A673 (cell line): Measurements from ENCODE around the gene TMEM108. TPM values are rescaled to one million over a fixed set of nuclear protein-coding genes. Genes with fewer than 3 reads are reported as not detected.

ENCODE experiments used
- BruUV-seq: library from RNA; stranded (reverse); fragments of 400-500 nt; replicated peaks from 2 replicates; lab custom pipeline; 2021; lab: Mats Ljungman, UMichigan
- CTCF ChIA-PET: fragments of 300-600 bp; sonication (Branson Sonifier 250); formaldehyde crosslinking; loops from one replicate; lab custom pipeline; 2022; ENCODE audit warnings: antibody characterized with exemption; lab: Charles Lee
- POLR2A ChIA-PET: fragments of 300-600 bp; sonication (Branson Sonifier 250); formaldehyde crosslinking; loops from one replicate; lab custom pipeline; 2022; ENCODE audit warnings: antibody characterized with exemption; ENCODE audit not compliant: low non-redundant PET; lab: Charles Lee
- DNase-seq: peaks from one replicate; pipeline ENCODE4 v3.0.0-alpha.2; 2015; ENCODE audit warnings: low spot score
- H3K27ac ChIP-seq: fragments of 200-600 bp; sonication (generic); 2 replicates; pipeline ENCODE4 v1.5.1; 2016; ENCODE audit warnings: mixed run types, low read depth, mild to moderate bottlenecking, mixed read lengths, antibody characterized with exemption, low read length; ENCODE audit not compliant: poor library complexity, severe bottlenecking
- H3K27me3 ChIP-seq: fragments of 200-600 bp; sonication (generic); replicated peaks from 2 replicates; pipeline ENCODE4 v1.6.1; 2017; ENCODE audit warnings: mixed run types, low read depth, mild to moderate bottlenecking, mixed read lengths, antibody characterized with exemption, low read length; ENCODE audit not compliant: insufficient read depth, poor library complexity
- H3K36me3 ChIP-seq: fragments of 200-600 bp; sonication (generic); 2 replicates; pipeline ENCODE4 v1.6.1; 2016; ENCODE audit warnings: mixed run types, mild to moderate bottlenecking, mixed read lengths, antibody characterized with exemption, low read length; ENCODE audit not compliant: insufficient read depth, poor library complexity, severe bottlenecking
- H3K4me1 ChIP-seq: fragments of 200-600 bp; sonication (generic); 2 replicates; pipeline ENCODE4 v1.6.1; 2017; ENCODE audit warnings: mixed run types, mild to moderate bottlenecking, mixed read lengths, antibody characterized with exemption, low read length; ENCODE audit not compliant: insufficient read depth, poor library complexity, severe bottlenecking
- H3K4me3 ChIP-seq: fragments of 200-600 bp; sonication (generic); 2 replicates; pipeline ENCODE4 v1.5.1; 2016; ENCODE audit warnings: low read depth, mixed run types, mild to moderate bottlenecking, mixed read lengths, low read length; ENCODE audit not compliant: poor library complexity, severe bottlenecking
- H3K9me3 ChIP-seq: fragments of 200-600 bp; sonication (generic); 2 replicates; pipeline ENCODE4 v1.6.1; 2016; ENCODE audit warnings: mixed run types, low read depth, mild to moderate bottlenecking, mixed read lengths, antibody characterized with exemption, low read length; ENCODE audit not compliant: poor library complexity, severe bottlenecking
- EZH2 ChIP-seq: fragments of 200-600 bp; sonication (generic); IDR thresholded peaks from 2 replicates; pipeline ENCODE4 v1.6.1; 2017; ENCODE audit warnings: borderline replicate concordance, low read depth, mild to moderate bottlenecking, mixed read lengths, antibody characterized with exemption, low read length; ENCODE audit not compliant: poor library complexity, severe bottlenecking
- intact Hi-C: fragments of 100-400 bp; cut with micrococcal nuclease; formaldehyde crosslinking; loops from one replicate; pipeline ENCODE4 v1.10.0; 2022; ENCODE audit not compliant: unreplicated experiment
- total RNA-seq: library from RNA; stranded (reverse); gene quantifications from 2 replicates; pipeline ENCODE4 v1.2.3, GENCODE V29; 2021
- TF ChIP-seq, protein P1 (sequence below): fragments of 300-800, 200-600 bp; sonication (generic); conservative IDR thresholded peaks from 2 replicates; pipeline ENCODE4 v1.5.1; 2017; ENCODE audit warnings: low read depth, mild to moderate bottlenecking, antibody characterized with exemption, low read length, moderate library complexity, mixed read lengths

Gene TMEM108
- total RNA-seq, 1 experiment from 2014 or later: 0.30 TPM

- POLR2A ChIA-PET: no interaction called here
- H3K27ac ChIP-seq: no peak overlapping the region
- DNase-seq: no peak
- intact Hi-C loops: no loop called here
- no peak overlapping the region for H3K4me3 ChIP-seq
- H3K4me1 ChIP-seq: no peaks in the 10 kb centered on the region
- H3K36me3 ChIP-seq: no peaks in the 10 kb centered on the region
- no peaks in the 10 kb centered on the region for H3K9me3 ChIP-seq
- TF ChIP-seq EZH2: no peak
- TF ChIP-seq, protein P1, sequence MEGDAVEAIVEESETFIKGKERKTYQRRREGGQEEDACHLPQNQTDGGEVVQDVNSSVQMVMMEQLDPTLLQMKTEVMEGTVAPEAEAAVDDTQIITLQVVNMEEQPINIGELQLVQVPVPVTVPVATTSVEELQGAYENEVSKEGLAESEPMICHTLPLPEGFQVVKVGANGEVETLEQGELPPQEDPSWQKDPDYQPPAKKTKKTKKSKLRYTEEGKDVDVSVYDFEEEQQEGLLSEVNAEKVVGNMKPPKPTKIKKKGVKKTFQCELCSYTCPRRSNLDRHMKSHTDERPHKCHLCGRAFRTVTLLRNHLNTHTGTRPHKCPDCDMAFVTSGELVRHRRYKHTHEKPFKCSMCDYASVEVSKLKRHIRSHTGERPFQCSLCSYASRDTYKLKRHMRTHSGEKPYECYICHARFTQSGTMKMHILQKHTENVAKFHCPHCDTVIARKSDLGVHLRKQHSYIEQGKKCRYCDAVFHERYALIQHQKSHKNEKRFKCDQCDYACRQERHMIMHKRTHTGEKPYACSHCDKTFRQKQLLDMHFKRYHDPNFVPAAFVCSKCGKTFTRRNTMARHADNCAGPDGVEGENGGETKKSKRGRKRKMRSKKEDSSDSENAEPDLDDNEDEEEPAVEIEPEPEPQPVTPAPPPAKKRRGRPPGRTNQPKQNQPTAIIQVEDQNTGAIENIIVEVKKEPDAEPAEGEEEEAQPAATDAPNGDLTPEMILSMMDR: no peak
- no TSS peak for BruUV-seq
- CTCF ChIA-PET: no interaction called here
- no peaks in the 10 kb centered on the region for H3K27me3 ChIP-seq
Observed at GRCh38 chr3:133159498-133160475, 121.6 kb downstream of the TMEM108 start.

DNA sequence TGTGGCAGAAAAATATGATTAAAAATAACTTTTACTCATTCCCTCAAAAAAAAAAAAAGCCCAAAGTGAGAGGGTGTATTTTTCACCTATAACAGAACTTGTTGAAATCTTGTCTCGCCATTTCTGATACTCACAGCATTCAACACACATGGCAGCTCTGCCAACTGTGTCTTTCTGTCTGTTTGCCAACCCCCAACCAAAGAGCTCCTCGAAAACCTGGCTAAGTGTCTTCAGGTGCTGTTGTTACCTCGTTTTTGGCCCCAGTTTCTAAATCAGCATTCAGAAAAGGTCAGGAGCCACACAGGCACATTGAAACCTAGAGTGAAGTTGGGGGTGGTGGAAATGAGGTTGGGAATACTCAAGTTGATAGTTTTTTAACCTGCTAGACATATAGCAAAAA lies 123.5 kb downstream of the TMEM108 start:
- intact Hi-C loops: no loop called here
- H3K4me3 ChIP-seq: no peak overlapping the region
- POLR2A ChIA-PET: no interaction called here
- TF ChIP-seq EZH2: no peak
- TF ChIP-seq, protein P1: no peak
- BruUV-seq: no TSS peak
- no peaks in the 10 kb centered on the region for H3K4me1 ChIP-seq
- CTCF ChIA-PET: no interaction called here
- H3K36me3 ChIP-seq: no peaks in the 10 kb centered on the region
- no peak for DNase-seq
- H3K27me3 ChIP-seq: no peaks in the 10 kb centered on the region
- H3K9me3 ChIP-seq: no peaks in the 10 kb centered on the region
- no peak overlapping the region for H3K27ac ChIP-seq

DNA sequence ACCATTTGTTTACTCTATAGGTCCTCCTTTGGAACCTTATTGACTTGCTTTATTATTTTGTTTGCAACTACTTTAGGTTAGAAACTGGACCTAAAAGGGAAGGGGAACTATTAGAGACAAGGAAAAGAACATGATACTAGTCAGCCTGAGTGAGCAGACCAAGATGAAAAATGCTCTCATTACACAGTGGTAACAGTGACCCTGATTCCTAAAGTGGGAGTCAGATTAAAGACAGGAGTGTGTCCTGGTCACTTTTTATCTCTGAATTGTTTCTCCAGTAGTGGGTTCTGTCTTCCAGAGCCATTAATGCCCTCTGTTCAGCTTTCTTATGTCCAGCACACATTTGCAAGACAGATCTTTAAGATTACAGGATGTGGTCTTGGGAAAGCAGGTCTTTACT lies 124.1 kb downstream of the TMEM108 start:
- intact Hi-C loops: no loop called here
- no peaks in the 10 kb centered on the region for H3K27me3 ChIP-seq
- no peak for TF ChIP-seq EZH2
- TF ChIP-seq, protein P1: no peak
- ChIA-PET CTCF (no interaction called here), POLR2A (no interaction called here)
- no TSS peak for BruUV-seq
- no peaks in the 10 kb centered on the region for H3K4me1 ChIP-seq
- H3K9me3 ChIP-seq: no peaks in the 10 kb centered on the region
- no peak overlapping the region for H3K27ac ChIP-seq
- no peak for DNase-seq
- no peaks in the 10 kb centered on the region for H3K36me3 ChIP-seq
- no peak overlapping the region for H3K4me3 ChIP-seq
